OCI-LY7 (cell line): Measurements from ENCODE around the gene ZNF622. TPM values are rescaled to one million over a fixed set of nuclear protein-coding genes. Genes with fewer than 3 reads are reported as not detected.

ENCODE experiments used
- BruUV-seq: library from RNA; stranded (reverse); fragments of 400-500 nt; replicated peaks from 2 replicates; lab custom pipeline; 2021; lab: Mats Ljungman, UMichigan
- CTCF ChIA-PET: fragments of 300-600 bp; sonication (Branson Sonifier 250); formaldehyde crosslinking; loops from one replicate; lab custom pipeline; 2022; ENCODE audit warnings: antibody characterized with exemption; ENCODE audit not compliant: unreplicated experiment; lab: Charles Lee
- POLR2A ChIA-PET: fragments of 300-600 bp; sonication (Branson Sonifier 250); formaldehyde crosslinking; loops from one replicate; lab custom pipeline; 2022; ENCODE audit warnings: antibody characterized with exemption; lab: Charles Lee
- DNase-seq: peaks from one replicate; pipeline ENCODE4 v3.0.0-alpha.2; 2015; ENCODE audit warnings: low spot score
- H2AFZ ChIP-seq: fragments of 200-600 bp; sonication (generic), shearing (Covaris generic); 2 replicates; pipeline ENCODE4 v1.6.1; 2014; ENCODE audit warnings: mild to moderate bottlenecking, antibody characterized with exemption, low read length, moderate library complexity
- H3K27ac ChIP-seq: fragments of 200-600 bp; sonication (generic); 2 replicates; pipeline ENCODE4 v1.5.1; 2014; ENCODE audit warnings: mixed run types, low read depth, mild to moderate bottlenecking, moderate library complexity, low read length, inconsistent platforms; ENCODE audit not compliant: poor library complexity, severe bottlenecking
- H3K36me3 ChIP-seq: fragments of 200-600 bp; sonication (generic); 2 replicates; pipeline ENCODE4 v1.6.1; 2014; ENCODE audit warnings: mild to moderate bottlenecking, antibody characterized with exemption, low read length, moderate library complexity, mixed read lengths; ENCODE audit not compliant: insufficient read depth
- H3K4me1 ChIP-seq: fragments of 200-600 bp; sonication (generic); 2 replicates; pipeline ENCODE4 v1.5.1; 2014; ENCODE audit warnings: mild to moderate bottlenecking, low read length; ENCODE audit not compliant: insufficient read depth, poor library complexity, severe bottlenecking
- H3K4me2 ChIP-seq: fragments of 200-600 bp; sonication (generic); 2 replicates; pipeline ENCODE4 v1.6.1; 2014; ENCODE audit warnings: mild to moderate bottlenecking, low read length
- H3K4me3 ChIP-seq: fragments of 200-600 bp; sonication (generic); 2 replicates; pipeline ENCODE4 v1.5.1; 2014; ENCODE audit warnings: mild to moderate bottlenecking, low read depth, low read length; ENCODE audit not compliant: poor library complexity, severe bottlenecking
- H3K79me2 ChIP-seq: fragments of 200-600 bp; sonication (generic); 2 replicates; pipeline ENCODE4 v1.6.1; 2016; ENCODE audit warnings: low read depth, mild to moderate bottlenecking, low read length, moderate library complexity, mixed read lengths; ENCODE audit not compliant: insufficient read depth
- H3K9me2 ChIP-seq: fragments of 200-600 bp; sonication (generic); 2 replicates; pipeline ENCODE4 v1.6.1; 2016; ENCODE audit warnings: mild to moderate bottlenecking, low read length, mixed read lengths; ENCODE audit not compliant: insufficient read depth
- H3K9me3 ChIP-seq: fragments of 200-600 bp; sonication (generic); 2 replicates; pipeline ENCODE4 v1.6.1; 2014; ENCODE audit warnings: mild to moderate bottlenecking, mixed run types, low read length, mixed read lengths
- H4K20me1 ChIP-seq: fragments of 200-600 bp; sonication (generic); 2 replicates; pipeline ENCODE4 v1.6.1; 2014; ENCODE audit warnings: mild to moderate bottlenecking, antibody characterized with exemption, low read length, moderate library complexity, mixed read lengths; ENCODE audit not compliant: insufficient read depth
- CTCF ChIP-seq: fragments of 200-600 bp; sonication (generic); conservative IDR thresholded peaks from 2 replicates; pipeline ENCODE4 v1.5.1; 2014; ENCODE audit warnings: mild to moderate bottlenecking, antibody characterized with exemption, low read length, moderate library complexity, mixed read lengths
- EZH2phosphoT487 ChIP-seq: fragments of 200-600 bp; sonication (generic); IDR thresholded peaks from 2 replicates; pipeline ENCODE4 v1.6.1; 2018; ENCODE audit warnings: low read depth, borderline replicate concordance, mild to moderate bottlenecking, mixed run types, antibody characterized with exemption, low read length, moderate library complexity, mixed read lengths
- intact Hi-C: fragments of 100-400 bp; cut with micrococcal nuclease; formaldehyde crosslinking; loops from one replicate; pipeline ENCODE4 v1.10.0; 2022; ENCODE audit not compliant: unreplicated experiment
- total RNA-seq, 2 experiments: library from RNA; depleted of rRNA in 1 of 2; stranded (reverse); fragments of >200 nt in 1 of 2; shearing (Covaris generic) in 1 of 2; gene quantifications; 2 replicates each; pipeline ENCODE4 v1.2.3, GENCODE V29; 2014 to 2022

The ZNF622 gene
- total RNA-seq, 2 experiments from 2014 or later: 25.7 to 32.9 TPM

- Histone ChIP-seq H3K4me1 (peaks cover 35% of the 10 kb centered on the region), H3K9me3 (no peaks in the 10 kb centered on the region), H3K4me2 (peak overlapping the region; percentile 88), H3K9me2 (no peaks in the 10 kb centered on the region), H2AFZ (peak overlapping the region; percentile 90), H3K79me2 (peaks cover 53% of the 10 kb centered on the region), H3K36me3 (peaks cover 40% of the 10 kb centered on the region), H3K4me3 (peak overlapping the region; percentile 99), H3K27ac (no peak overlapping the region), H4K20me1 (peaks cover 24% of the 10 kb centered on the region)
- TSS peak; percentile 72 for BruUV-seq
- peak; percentile 33 for DNase-seq
- POLR2A ChIA-PET: interaction anchor here (0.6 to 1.4 kb wide), 4 partner anchors 11 to 1790 kb away, joined by 3 to 4 read pairs (median 3); no protein-coding TSS in a partner anchor
- intact Hi-C loops: loop anchor here (2.0 to 10.0 kb wide), 2 partner anchors 86 to 1800 kb away; partner anchors contain the start of gene OTULIN
- TF ChIP-seq CTCF (peak; percentile 23; the same call in 1 of the 2 replicates), EZH2phosphoT487 (no peak)
- CTCF ChIA-PET: no interaction called here
Measured at GRCh38 chr5:16464664-16465543, 696 bp downstream of the ZNF622 start.

GRCh38 chr5:16464231-16464630 lies 1.4 kb downstream of the ZNF622 start:
- H3K79me2 ChIP-seq: peaks cover 60% of the 10 kb centered on the region
- ChIA-PET POLR2A (interaction anchor here (0.8 to 1.4 kb wide), 2 partner anchors 10 to 89 kb away, joined by 3 to 4 read pairs; no protein-coding TSS in a partner anchor), CTCF (no interaction called here)
- peaks cover 24% of the 10 kb centered on the region for H4K20me1 ChIP-seq
- no peak overlapping the region for H3K27ac ChIP-seq
- no peak for DNase-seq
- peak overlapping the region; percentile 88 for H3K4me2 ChIP-seq
- H3K4me3 ChIP-seq: peak overlapping the region; percentile 99
- H3K9me3 ChIP-seq: no peaks in the 10 kb centered on the region
- no peak overlapping the region for H2AFZ ChIP-seq
- peaks cover 47% of the 10 kb centered on the region for H3K36me3 ChIP-seq
- intact Hi-C loops: loop anchor here (2.0 to 10.0 kb wide), 2 partner anchors 87 to 1799 kb away; partner anchors contain the start of gene OTULIN
- TF ChIP-seq CTCF (no peak), EZH2phosphoT487 (no peak)
- peaks cover 35% of the 10 kb centered on the region for H3K4me1 ChIP-seq
- H3K9me2 ChIP-seq: no peaks in the 10 kb centered on the region
- no TSS peak for BruUV-seq
